GM23338 (cell line): ENCODE results near the gene CD40. TPM values are rescaled to one million over a fixed set of nuclear protein-coding genes. Genes with fewer than 3 reads are reported as not detected.

Experiments used
- ATAC-seq: fragments of 200-7000 bp; cut with Tn5 transposase; 3 replicates; pipeline ENCODE4 v1.9.1; 2020
- DNase-seq: peaks from one replicate; pipeline ENCODE4 v3.0.0-alpha.2; 2015; ENCODE audit warnings: low spot score
- H2AFZ ChIP-seq: fragments of 200-600 bp; sonication (generic); 2 replicates; pipeline ENCODE4 v1.8.0; 2016; ENCODE audit warnings: antibody characterized with exemption, mild to moderate bottlenecking, moderate library complexity
- H3F3A ChIP-seq: fragments of 200-600 bp; sonication (generic); replicated peaks from 2 replicates; pipeline ENCODE4 v1.8.0; 2017; ENCODE audit warnings: antibody characterized with exemption, mixed run types, low read depth
- H3K27ac ChIP-seq: fragments of 200-600 bp; sonication (generic); 2 replicates; pipeline ENCODE4 v1.6.1; 2016; ENCODE audit warnings: low read depth
- H3K27me3 ChIP-seq: fragments of 200-600 bp; sonication (generic); 2 replicates; pipeline ENCODE4 v1.8.0; 2016; ENCODE audit warnings: mild to moderate bottlenecking, mixed run types, moderate library complexity; ENCODE audit not compliant: insufficient read depth
- H3K36me3 ChIP-seq: fragments of 200-600 bp; sonication (generic); 2 replicates; pipeline ENCODE4 v1.8.0; 2016; ENCODE audit warnings: mild to moderate bottlenecking; ENCODE audit not compliant: insufficient read depth
- H3K4me1 ChIP-seq: fragments of 200-600 bp; sonication (generic); 2 replicates; pipeline ENCODE4 v1.8.0; 2016; ENCODE audit warnings: mild to moderate bottlenecking, moderate library complexity; ENCODE audit not compliant: insufficient read depth
- H3K4me2 ChIP-seq: fragments of 200-600 bp; sonication (generic); 2 replicates; pipeline ENCODE4 v1.7.1; 2017; ENCODE audit warnings: mixed run types
- H3K4me3 ChIP-seq: fragments of 200-600 bp; sonication (generic); 2 replicates; pipeline ENCODE4 v1.6.1; 2016; ENCODE audit warnings: mixed run types
- H3K79me2 ChIP-seq: fragments of 200-600 bp; sonication (generic); replicated peaks from 2 replicates; pipeline ENCODE4 v1.8.0; 2017; ENCODE audit warnings: mild to moderate bottlenecking; ENCODE audit not compliant: insufficient read depth
- H3K9me2 ChIP-seq: fragments of 200-600 bp; sonication (generic); 2 replicates; pipeline ENCODE4 v1.8.0; 2017; ENCODE audit not compliant: insufficient read depth
- H4K20me1 ChIP-seq: fragments of 200-600 bp; sonication (generic); replicated peaks from 2 replicates; pipeline ENCODE4 v1.8.0; 2017; ENCODE audit warnings: mild to moderate bottlenecking; ENCODE audit not compliant: insufficient read depth
- H3K27ac Mint-ChIP-seq: 2 replicates; pipeline ENCODE4 v1.8.0; 2020; ENCODE audit warnings: inconsistent platforms, mild to moderate bottlenecking, moderate library complexity, mixed read lengths
- H3K27me3 Mint-ChIP-seq: 3 replicates; pipeline ENCODE4 v1.8.0; 2022; ENCODE audit warnings: low read depth, mild to moderate bottlenecking, moderate library complexity, mixed read lengths, inconsistent platforms; ENCODE audit not compliant: insufficient read depth, poor library complexity
- H3K36me3 Mint-ChIP-seq: 3 replicates; pipeline ENCODE4 v1.8.0; 2021; ENCODE audit warnings: low read depth, mild to moderate bottlenecking, inconsistent platforms, moderate library complexity, mixed read lengths
- H3K4me1 Mint-ChIP-seq: 3 replicates; pipeline ENCODE4 v1.8.0; 2020; ENCODE audit warnings: mild to moderate bottlenecking, inconsistent platforms, mixed read lengths
- H3K4me3 Mint-ChIP-seq: 3 replicates; pipeline ENCODE4 v1.8.0; 2021; ENCODE audit warnings: moderate library complexity, mild to moderate bottlenecking, inconsistent platforms, mixed read lengths
- H3K9me3 Mint-ChIP-seq: 3 replicates; pipeline ENCODE4 v1.8.0; 2020; ENCODE audit warnings: moderate library complexity, mild to moderate bottlenecking, inconsistent platforms, mixed read lengths
- ZNF114 ChIP-seq: fragments of 250-450 bp; sonication (Bioruptor Pico); IDR thresholded peaks from 2 replicates; pipeline ENCODE4 v1.5.0; 2020; ENCODE audit warnings: mild to moderate bottlenecking, moderate library complexity
- polyA plus RNA-seq: library from polyadenylated mRNA; unstranded; fragments of >200 nt; fragmentation: Nextera tagmentation; extraction: Ambion mirVana; gene quantifications from 2 replicates; pipeline ENCODE4 v1.2.1, GENCODE V29; 2016
- total RNA-seq: library from RNA; depleted of rRNA; stranded (reverse); fragments of >200 nt; shearing (Covaris generic); gene quantifications from 2 replicates; pipeline ENCODE4 v1.2.3, GENCODE V29; 2014
- TF ChIP-seq, protein P1 (sequence below): fragments of 250-450 bp; sonication (Bioruptor Pico); IDR thresholded peaks from 2 replicates; pipeline ENCODE4 v1.5.0; 2020; ENCODE audit warnings: mild to moderate bottlenecking, moderate library complexity
- TF ChIP-seq, protein P2 (sequence below): IDR thresholded peaks from one replicate; pipeline ENCODE4 v1.6.1; 2018; ENCODE audit warnings: antibody characterized with exemption; ENCODE audit not compliant: unreplicated experiment

CD40 gene
- total and polyA plus RNA-seq, 2 experiments from 2014 or later, result 15.4 to 18.9 TPM

DNA sequence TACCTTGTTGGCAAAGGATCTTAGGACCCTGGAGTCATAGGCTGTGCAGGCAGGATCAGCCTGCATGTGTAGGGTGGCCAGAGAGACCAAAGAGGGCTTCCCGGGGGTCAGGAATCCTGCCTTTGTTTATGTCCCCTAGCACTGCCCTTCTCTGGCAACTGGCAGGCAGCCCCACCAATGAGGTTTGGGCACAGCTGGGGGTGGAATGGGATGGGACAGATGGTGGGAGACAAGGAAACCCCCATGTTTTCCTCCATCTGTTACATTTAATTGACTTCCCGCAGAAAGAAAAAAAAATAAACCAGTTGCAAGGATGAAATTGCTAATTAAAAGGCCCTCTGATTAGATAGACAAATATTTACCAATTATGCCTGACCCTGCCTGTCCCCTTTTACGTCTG is 27.6 kb downstream of the CD40 start (continued):
- TF ChIP-seq, protein P1, sequence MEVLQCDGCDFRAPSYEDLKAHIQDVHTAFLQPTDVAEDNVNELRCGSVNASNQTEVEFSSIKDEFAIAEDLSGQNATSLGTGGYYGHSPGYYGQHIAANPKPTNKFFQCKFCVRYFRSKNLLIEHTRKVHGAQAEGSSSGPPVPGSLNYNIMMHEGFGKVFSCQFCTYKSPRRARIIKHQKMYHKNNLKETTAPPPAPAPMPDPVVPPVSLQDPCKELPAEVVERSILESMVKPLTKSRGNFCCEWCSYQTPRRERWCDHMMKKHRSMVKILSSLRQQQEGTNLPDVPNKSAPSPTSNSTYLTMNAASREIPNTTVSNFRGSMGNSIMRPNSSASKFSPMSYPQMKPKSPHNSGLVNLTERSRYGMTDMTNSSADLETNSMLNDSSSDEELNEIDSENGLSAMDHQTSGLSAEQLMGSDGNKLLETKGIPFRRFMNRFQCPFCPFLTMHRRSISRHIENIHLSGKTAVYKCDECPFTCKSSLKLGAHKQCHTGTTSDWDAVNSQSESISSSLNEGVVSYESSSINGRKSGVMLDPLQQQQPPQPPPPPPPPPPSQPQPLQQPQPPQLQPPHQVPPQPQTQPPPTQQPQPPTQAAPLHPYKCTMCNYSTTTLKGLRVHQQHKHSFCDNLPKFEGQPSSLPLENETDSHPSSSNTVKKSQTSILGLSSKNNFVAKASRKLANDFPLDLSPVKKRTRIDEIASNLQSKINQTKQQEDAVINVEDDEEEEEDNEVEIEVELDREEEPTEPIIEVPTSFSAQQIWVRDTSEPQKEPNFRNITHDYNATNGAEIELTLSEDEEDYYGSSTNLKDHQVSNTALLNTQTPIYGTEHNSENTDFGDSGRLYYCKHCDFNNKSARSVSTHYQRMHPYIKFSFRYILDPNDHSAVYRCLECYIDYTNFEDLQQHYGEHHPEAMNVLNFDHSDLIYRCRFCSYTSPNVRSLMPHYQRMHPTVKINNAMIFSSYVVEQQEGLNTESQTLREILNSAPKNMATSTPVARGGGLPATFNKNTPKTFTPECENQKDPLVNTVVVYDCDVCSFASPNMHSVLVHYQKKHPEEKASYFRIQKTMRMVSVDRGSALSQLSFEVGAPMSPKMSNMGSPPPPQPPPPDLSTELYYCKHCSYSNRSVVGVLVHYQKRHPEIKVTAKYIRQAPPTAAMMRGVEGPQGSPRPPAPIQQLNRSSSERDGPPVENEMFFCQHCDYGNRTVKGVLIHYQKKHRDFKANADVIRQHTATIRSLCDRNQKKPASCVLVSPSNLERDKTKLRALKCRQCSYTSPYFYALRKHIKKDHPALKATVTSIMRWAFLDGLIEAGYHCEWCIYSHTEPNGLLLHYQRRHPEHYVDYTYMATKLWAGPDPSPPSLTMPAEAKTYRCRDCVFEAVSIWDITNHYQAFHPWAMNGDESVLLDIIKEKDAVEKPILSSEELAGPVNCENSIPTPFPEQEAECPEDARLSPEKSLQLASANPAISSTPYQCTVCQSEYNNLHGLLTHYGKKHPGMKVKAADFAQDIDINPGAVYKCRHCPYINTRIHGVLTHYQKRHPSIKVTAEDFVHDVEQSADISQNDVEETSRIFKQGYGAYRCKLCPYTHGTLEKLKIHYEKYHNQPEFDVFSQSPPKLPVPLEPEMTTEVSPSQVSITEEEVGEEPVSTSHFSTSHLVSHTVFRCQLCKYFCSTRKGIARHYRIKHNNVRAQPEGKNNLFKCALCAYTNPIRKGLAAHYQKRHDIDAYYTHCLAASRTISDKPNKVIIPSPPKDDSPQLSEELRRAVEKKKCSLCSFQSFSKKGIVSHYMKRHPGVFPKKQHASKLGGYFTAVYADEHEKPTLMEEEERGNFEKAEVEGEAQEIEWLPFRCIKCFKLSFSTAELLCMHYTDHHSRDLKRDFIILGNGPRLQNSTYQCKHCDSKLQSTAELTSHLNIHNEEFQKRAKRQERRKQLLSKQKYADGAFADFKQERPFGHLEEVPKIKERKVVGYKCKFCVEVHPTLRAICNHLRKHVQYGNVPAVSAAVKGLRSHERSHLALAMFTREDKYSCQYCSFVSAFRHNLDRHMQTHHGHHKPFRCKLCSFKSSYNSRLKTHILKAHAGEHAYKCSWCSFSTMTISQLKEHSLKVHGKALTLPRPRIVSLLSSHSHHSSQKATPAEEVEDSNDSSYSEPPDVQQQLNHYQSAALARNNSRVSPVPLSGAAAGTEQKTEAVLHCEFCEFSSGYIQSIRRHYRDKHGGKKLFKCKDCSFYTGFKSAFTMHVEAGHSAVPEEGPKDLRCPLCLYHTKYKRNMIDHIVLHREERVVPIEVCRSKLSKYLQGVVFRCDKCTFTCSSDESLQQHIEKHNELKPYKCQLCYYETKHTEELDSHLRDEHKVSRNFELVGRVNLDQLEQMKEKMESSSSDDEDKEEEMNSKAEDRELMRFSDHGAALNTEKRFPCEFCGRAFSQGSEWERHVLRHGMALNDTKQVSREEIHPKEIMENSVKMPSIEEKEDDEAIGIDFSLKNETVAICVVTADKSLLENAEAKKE, result no peak

DNA sequence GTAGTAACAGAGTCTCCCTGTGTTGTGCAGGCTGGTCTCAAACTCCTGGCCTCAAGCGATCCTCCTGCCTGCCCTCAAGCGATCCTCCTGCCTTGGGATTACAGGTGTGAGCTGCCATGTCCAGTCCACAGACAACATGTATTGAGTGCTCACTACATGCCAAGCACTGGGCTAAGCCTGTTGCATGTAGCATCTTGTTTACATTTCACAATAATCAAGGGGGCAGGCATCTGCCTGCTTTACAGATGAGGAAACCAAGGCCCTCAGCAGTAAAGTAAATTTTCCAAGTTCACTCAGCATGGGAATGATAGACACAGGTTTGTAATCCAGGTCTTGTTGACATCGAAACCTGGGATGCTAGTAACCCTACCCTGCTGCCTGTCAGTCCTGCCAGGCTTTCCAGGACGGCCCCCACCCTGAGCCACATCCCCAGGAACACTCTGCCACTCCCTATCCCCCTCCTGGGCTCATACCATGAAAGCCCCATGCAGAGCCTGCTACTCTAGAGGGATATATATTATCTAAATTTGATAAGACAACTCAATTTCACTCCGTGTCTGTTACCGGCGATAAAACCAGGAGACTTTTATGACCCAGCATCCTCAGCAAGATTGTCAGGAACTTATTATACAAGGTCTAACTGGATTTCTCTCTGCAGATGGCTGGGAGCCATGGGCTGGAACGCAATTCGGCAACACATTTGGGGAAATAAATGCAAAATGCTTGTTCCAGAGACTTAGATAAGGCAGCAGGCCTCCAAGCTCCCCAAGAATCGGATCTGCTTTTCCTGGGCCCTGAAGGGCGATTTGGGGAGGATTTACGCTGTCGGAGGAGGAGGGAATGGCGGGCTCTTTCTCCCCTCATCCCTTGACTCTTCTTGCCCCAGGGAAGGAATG is 30.4 kb downstream of the CD40 start:
- H3K27ac ChIP-seq, result no peak overlapping the region
- no peaks in the 10 kb centered on the region for H3K79me2 ChIP-seq
- H3K36me3 ChIP-seq, result no peaks in the 10 kb centered on the region
- H3K4me3 ChIP-seq, result no peak overlapping the region
- Mint-ChIP-seq H3K9me3 (no peaks in the 10 kb centered on the region), H3K4me3 (no peak overlapping the region), H3K36me3 (no peaks in the 10 kb centered on the region), H3K27ac (no peak overlapping the region), H3K27me3 (no peaks in the 10 kb centered on the region), H3K4me1 (peaks cover 12% of the 10 kb centered on the region; the same call in 2 of the 3 replicates)
- H3K27me3 ChIP-seq, result no peaks in the 10 kb centered on the region
- H3K4me1 ChIP-seq, result no peaks in the 10 kb centered on the region; the same call in 1 of the 2 replicates
- ATAC-seq, result no peak
- no peak for DNase-seq
- H2AFZ ChIP-seq, result no peak overlapping the region
- H3K4me2 ChIP-seq, result no peak overlapping the region
- H3K9me2 ChIP-seq, result no peaks in the 10 kb centered on the region
- H3F3A ChIP-seq, result no peaks in the 10 kb centered on the region
- no peaks in the 10 kb centered on the region for H4K20me1 ChIP-seq
- TF ChIP-seq, protein P2, sequence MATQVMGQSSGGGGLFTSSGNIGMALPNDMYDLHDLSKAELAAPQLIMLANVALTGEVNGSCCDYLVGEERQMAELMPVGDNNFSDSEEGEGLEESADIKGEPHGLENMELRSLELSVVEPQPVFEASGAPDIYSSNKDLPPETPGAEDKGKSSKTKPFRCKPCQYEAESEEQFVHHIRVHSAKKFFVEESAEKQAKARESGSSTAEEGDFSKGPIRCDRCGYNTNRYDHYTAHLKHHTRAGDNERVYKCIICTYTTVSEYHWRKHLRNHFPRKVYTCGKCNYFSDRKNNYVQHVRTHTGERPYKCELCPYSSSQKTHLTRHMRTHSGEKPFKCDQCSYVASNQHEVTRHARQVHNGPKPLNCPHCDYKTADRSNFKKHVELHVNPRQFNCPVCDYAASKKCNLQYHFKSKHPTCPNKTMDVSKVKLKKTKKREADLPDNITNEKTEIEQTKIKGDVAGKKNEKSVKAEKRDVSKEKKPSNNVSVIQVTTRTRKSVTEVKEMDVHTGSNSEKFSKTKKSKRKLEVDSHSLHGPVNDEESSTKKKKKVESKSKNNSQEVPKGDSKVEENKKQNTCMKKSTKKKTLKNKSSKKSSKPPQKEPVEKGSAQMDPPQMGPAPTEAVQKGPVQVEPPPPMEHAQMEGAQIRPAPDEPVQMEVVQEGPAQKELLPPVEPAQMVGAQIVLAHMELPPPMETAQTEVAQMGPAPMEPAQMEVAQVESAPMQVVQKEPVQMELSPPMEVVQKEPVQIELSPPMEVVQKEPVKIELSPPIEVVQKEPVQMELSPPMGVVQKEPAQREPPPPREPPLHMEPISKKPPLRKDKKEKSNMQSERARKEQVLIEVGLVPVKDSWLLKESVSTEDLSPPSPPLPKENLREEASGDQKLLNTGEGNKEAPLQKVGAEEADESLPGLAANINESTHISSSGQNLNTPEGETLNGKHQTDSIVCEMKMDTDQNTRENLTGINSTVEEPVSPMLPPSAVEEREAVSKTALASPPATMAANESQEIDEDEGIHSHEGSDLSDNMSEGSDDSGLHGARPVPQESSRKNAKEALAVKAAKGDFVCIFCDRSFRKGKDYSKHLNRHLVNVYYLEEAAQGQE, result no peak
- no peak for TF ChIP-seq ZNF114
- TF ChIP-seq, protein P1, result no peak
